Fibroblast of pulmonary artery (primary cell): Measurements from ENCODE around the gene CXADR.

ENCODE experiments used
- DNase-seq: peaks from one replicate; pipeline ENCODE4 v3.0.0-alpha.2; 2010; ENCODE audit warnings: low read depth
- H3K4me3 ChIP-seq: replicated peaks from 2 replicates; pipeline ENCODE4 v1.5.1; 2011; ENCODE audit warnings: low read depth, mild to moderate bottlenecking, control low read depth, low read length, moderate library complexity
- TF ChIP-seq, protein P1 (sequence below): IDR thresholded peaks from 2 replicates; pipeline ENCODE4 v1.5.1; 2011; ENCODE audit warnings: mild to moderate bottlenecking, control low read depth, low read length, inconsistent platforms; ENCODE audit errors: missing control alignments

CXADR gene

DNA sequence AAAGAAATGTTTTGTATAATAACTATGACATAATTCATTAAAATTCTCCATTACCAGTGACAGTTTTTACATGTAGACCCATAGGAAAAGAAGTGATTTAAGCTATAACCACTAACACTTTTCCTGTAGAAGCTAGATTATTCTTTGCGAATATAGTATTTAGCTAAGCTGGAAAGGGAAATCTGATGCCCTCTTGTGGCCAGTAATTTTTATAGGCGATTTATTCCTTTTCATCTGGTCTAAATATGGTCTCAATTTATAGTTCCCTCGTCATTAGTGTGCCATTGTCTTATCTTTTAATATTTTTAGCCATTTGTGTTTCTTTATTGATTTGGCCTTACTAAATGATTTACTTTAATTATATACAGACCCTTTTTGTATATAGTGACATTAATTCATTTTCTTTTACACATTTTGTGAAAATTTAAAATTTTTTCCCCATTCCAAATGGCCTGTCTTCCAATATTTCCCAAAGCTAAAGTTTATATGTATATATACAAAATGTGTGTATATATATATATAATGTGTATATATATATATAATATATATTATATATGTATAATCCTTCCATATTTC is 73.1 kb downstream of the CXADR start:
- TF ChIP-seq, protein P1, sequence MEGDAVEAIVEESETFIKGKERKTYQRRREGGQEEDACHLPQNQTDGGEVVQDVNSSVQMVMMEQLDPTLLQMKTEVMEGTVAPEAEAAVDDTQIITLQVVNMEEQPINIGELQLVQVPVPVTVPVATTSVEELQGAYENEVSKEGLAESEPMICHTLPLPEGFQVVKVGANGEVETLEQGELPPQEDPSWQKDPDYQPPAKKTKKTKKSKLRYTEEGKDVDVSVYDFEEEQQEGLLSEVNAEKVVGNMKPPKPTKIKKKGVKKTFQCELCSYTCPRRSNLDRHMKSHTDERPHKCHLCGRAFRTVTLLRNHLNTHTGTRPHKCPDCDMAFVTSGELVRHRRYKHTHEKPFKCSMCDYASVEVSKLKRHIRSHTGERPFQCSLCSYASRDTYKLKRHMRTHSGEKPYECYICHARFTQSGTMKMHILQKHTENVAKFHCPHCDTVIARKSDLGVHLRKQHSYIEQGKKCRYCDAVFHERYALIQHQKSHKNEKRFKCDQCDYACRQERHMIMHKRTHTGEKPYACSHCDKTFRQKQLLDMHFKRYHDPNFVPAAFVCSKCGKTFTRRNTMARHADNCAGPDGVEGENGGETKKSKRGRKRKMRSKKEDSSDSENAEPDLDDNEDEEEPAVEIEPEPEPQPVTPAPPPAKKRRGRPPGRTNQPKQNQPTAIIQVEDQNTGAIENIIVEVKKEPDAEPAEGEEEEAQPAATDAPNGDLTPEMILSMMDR: peak; percentile 52
- H3K4me3 ChIP-seq: no peak overlapping the region
- peak; percentile 71 for DNase-seq

DNA sequence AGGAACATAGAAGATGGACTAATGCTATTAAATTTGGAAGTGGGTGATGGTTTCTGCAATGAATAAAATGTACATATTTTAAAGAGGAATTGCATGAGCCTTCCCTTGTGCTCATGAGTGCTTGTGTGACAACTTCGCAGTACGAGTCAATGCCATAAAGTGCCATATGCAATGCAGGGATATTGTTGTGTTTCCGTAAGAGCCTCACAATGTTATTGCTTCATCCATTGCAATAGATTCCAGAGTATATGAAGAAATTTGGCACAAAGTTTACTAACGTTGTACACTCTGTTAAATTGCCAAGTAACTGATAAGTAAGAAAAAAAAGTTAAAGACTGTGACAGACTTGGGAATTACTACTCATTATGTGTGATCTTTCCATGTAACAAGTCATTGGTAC is 77.6 kb downstream of the CXADR start:
- TF ChIP-seq, protein P1: no peak
- no peak overlapping the region for H3K4me3 ChIP-seq
- DNase-seq: peak; percentile 92

DNA sequence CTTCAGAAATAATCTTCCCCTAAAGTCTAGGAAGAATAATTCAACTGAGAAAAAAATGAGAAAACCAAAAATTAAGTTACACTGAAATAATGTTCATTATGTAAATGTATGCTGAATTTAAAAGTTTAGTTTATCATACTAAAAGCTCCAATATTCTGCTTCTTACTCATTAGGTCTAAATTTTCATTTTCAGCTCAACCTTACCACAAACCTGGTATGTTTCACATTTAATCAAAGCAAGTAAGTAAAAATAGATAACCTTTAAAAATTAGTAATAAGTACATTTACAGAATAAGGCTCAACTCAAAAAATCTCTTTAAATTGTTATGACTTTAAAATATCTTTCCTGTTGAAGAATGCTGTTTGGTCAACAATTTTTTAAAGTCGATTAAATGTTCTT is 84.8 kb downstream of the CXADR start:
- H3K4me3 ChIP-seq: no peak overlapping the region
- no peak for DNase-seq
- TF ChIP-seq, protein P1: no peak

DNA sequence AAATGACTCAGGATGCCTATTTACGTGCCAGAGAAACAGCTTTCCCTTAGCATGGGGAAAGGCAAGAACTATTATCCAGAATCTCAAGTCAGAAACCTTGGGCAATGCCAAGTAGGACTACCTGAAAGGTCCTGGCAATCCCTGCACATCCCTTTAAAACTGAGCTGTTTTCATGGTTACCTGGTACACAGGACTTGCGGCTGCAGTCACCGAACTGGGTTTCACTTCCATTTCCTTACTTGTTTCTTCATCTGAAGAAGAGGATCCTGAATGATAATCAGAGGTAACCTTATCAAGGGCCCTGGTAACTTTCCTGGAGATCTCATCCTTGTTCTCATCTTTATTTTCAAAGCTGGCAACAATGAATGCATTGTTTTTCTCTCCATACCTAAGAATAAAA is 85.6 kb downstream of the CXADR start:
- DNase-seq: no peak
- TF ChIP-seq, protein P1: no peak
- H3K4me3 ChIP-seq: no peak overlapping the region

DNA sequence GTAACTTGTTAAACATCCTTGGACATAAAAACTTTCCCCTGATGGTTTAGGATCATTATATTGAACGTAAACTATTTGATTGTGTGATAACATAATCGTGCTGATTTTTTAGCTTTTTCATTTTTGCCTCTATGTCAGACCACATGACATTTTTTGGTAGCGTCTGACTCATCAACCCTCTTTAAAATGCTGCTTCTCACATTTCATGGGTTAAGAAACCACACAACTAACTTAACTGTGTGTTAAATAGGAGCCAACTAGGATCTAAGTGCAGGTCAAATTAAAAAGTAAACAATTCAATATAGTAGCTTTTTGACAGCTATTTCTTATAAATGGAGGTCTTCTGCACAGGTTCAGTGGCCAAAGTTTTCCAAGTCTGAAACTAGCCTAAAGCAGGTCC is 90.0 kb downstream of the CXADR start:
- TF ChIP-seq, protein P1: no peak
- H3K4me3 ChIP-seq: no peak overlapping the region
- DNase-seq: peak; percentile 13

DNA sequence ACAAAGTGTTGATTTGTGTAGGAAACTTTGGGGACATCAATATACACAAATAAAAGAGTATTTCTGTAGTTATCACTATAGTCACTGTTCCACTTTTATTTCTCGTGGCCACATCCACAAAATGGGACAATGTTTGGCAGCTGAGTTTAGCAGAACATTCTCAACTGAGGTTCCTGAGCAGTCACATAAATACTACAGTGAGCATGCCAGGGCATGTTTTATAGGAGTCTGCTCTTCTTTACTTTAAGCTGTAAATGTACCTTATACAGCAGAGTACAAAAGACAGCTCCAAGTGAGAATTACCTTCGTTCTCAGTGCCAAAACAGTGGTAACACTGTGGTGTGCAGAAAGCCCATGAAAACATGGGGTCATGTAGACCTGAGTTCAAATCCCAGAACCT is 94.8 kb downstream of the CXADR start:
- H3K4me3 ChIP-seq: no peak overlapping the region
- TF ChIP-seq, protein P1: no peak
- DNase-seq: no peak

DNA sequence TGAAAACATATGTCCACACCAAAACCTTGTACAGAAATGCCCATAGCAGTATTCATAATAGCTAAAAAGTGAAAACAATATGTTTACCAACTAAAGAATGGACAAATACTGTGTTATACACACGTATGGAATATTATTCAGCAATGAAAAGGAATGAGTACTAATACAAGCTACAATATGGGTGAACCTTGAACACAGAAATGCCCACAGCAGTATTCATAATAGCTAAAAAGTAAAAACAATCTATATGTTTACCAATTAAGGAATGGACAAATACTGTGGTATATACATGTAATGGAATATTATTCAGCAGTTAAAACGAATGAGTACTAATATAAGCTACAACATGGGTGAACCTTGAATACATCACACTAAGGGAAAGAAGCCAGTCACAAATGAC is 96.8 kb downstream of the CXADR start:
- H3K4me3 ChIP-seq: no peak overlapping the region
- TF ChIP-seq, protein P1: no peak
- DNase-seq: no peak
